ENCODE data around the gene ANP32D.
"Not testable (repeated sequence)": the region's sequence is repeated elsewhere in the genome, so short reads cannot be mapped to it uniquely, and the experiment has no call there.

The ANP32D gene

GRCh38 chr12:48472259-48472658, at the start of gene ANP32D:
ANP32D (plus strand) TSS chr12:48472559; CDS start chr12:48472665, 106 bp downstream.
- no peak for TF ChIP-seq CTCF (IDR thresholded peaks at IDR 0.05; ENCODE audit: control insufficient read depth, extremely low read depth, insufficient read depth)
- no peak for DNase-seq (ENCODE audit: low read depth)

GRCh38 chr12:48423171-48423570, 49.2 kb upstream of the ANP32D start:
- no peak for DNase-seq (ENCODE audit: low read depth)
- TF ChIP-seq CTCF (IDR thresholded peaks at IDR 0.05; ENCODE audit: control insufficient read depth, extremely low read depth, insufficient read depth) = no peak
- H3K4me3 ChIP-seq (ENCODE audit: low read depth, low read length) = no peak overlapping the region

More at GRCh38 chr12:48472259-48472658, at the start of gene ANP32D:
- H3K4me3 ChIP-seq (ENCODE audit: low read depth, low read length) = no peak within 1 kb of the TSS

- no peak for DNase-seq (ENCODE audit: low read depth)
- TF ChIP-seq CTCF (IDR thresholded peaks at IDR 0.05; ENCODE audit: control insufficient read depth, extremely low read depth, insufficient read depth) = no peak
- no peak overlapping the region for H3K4me3 ChIP-seq (ENCODE audit: low read depth, low read length)
Observed at GRCh38 chr12:48424644-48425043, 47.7 kb upstream of the ANP32D start.

GRCh38 chr12:48434016-48434415, 38.3 kb upstream of the ANP32D start:
- not testable (repeated sequence) for DNase-seq (ENCODE audit: low read depth); H3K4me3 ChIP-seq (ENCODE audit: low read depth, low read length)

- no peak overlapping the region for H3K4me3 ChIP-seq (ENCODE audit: low read depth, low read length)
- no peak for DNase-seq (ENCODE audit: low read depth)
- TF ChIP-seq CTCF (IDR thresholded peaks at IDR 0.05; ENCODE audit: control insufficient read depth, extremely low read depth, insufficient read depth) = no peak
Observed at GRCh38 chr12:48441069-48441468, 31.3 kb upstream of the ANP32D start.

DNA sequence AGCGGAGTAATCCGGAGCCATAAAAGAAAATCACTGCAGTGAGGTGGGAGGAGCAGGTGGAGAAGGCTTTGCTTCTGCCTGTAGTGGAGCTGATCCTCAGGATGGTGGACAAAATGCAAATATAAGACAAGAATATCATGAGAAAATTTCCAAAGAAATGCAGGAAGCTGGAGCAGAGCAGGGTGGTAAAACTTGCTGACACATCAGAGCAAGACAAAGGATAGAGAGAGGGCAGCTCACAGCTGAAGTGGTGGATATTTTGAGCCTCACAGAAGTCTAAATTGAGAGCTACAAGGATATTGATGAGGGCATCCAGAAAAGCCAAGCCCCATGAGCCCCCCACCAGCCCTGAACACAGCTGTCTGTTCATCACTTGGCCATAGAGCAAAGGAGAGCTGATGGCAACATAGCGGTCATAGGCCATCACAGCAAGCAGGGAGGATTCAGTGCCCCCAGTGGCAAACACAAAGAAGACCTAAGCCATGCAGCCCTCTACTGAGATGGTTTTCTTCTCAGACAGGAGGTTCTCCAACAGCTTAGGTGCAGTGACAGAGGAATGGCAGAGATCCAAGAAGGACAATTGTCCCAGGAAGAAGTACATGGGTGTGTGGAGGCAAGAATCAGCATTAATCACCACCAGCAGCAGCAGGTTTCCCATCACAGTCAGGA, 30.0 kb upstream of the ANP32D start:
- DNase-seq (ENCODE audit: low read depth) = no peak
- TF ChIP-seq CTCF (IDR thresholded peaks at IDR 0.05; ENCODE audit: control insufficient read depth, extremely low read depth, insufficient read depth) = no peak
- H3K4me3 ChIP-seq (ENCODE audit: low read depth, low read length) = no peak overlapping the region

GRCh38 chr12:48445538-48445937, 26.8 kb upstream of the ANP32D start:
- no peak overlapping the region for H3K4me3 ChIP-seq (ENCODE audit: low read depth, low read length)
- no peak for TF ChIP-seq CTCF (IDR thresholded peaks at IDR 0.05; ENCODE audit: control insufficient read depth, extremely low read depth, insufficient read depth)
- no peak for DNase-seq (ENCODE audit: low read depth)

Measured in LNCaP clone FGC (cell line).